ENCODE measurements around the gene LMCD1.

The LMCD1 gene

GRCh38 chr3:8529181-8529637, 27.6 kb downstream of the LMCD1 start:
- Histone ChIP-seq H3K27me3 (ENCODE audit: insufficient read depth, low read length) (peaks cover 6% of the 10 kb centered on the region; the same call in 1 of the 2 replicates), H3K27ac (ENCODE audit: low read depth, low read length, poor library complexity, severe bottlenecking) (no peak overlapping the region), H3K36me3 (ENCODE audit: insufficient read depth, low read length) (no peaks in the 10 kb centered on the region), H3K4me1 (ENCODE audit: insufficient read depth, low read length, severe bottlenecking) (no peaks in the 10 kb centered on the region), H3F3A (ENCODE audit: insufficient read depth, low read length) (no peaks in the 10 kb centered on the region), H3K79me2 (ENCODE audit: insufficient read depth, low read length) (no peaks in the 10 kb centered on the region), H3K4me3 (ENCODE audit: low read depth, low read length, poor library complexity, severe bottlenecking) (no peak overlapping the region), H2AFZ (ENCODE audit: low read length) (no peak overlapping the region), H3K4me2 (ENCODE audit: low read length) (no peak overlapping the region), H4K20me1 (ENCODE audit: insufficient read depth, low read length) (no peaks in the 10 kb centered on the region), H3K9me3 (ENCODE audit: low read length) (no peaks in the 10 kb centered on the region), H3K9me2 (ENCODE audit: low read depth, low read length) (no peaks in the 10 kb centered on the region), H3K9ac (ENCODE audit: low read length) (no peak overlapping the region)
- no peak for TF ChIP-seq EZH2 (IDR thresholded peaks at IDR 0.05; ENCODE audit: borderline replicate concordance, low read length)
- TF ChIP-seq, protein P1, sequence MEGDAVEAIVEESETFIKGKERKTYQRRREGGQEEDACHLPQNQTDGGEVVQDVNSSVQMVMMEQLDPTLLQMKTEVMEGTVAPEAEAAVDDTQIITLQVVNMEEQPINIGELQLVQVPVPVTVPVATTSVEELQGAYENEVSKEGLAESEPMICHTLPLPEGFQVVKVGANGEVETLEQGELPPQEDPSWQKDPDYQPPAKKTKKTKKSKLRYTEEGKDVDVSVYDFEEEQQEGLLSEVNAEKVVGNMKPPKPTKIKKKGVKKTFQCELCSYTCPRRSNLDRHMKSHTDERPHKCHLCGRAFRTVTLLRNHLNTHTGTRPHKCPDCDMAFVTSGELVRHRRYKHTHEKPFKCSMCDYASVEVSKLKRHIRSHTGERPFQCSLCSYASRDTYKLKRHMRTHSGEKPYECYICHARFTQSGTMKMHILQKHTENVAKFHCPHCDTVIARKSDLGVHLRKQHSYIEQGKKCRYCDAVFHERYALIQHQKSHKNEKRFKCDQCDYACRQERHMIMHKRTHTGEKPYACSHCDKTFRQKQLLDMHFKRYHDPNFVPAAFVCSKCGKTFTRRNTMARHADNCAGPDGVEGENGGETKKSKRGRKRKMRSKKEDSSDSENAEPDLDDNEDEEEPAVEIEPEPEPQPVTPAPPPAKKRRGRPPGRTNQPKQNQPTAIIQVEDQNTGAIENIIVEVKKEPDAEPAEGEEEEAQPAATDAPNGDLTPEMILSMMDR (IDR thresholded peaks at IDR 0.05; ENCODE audit: low read length): no peak

DNA sequence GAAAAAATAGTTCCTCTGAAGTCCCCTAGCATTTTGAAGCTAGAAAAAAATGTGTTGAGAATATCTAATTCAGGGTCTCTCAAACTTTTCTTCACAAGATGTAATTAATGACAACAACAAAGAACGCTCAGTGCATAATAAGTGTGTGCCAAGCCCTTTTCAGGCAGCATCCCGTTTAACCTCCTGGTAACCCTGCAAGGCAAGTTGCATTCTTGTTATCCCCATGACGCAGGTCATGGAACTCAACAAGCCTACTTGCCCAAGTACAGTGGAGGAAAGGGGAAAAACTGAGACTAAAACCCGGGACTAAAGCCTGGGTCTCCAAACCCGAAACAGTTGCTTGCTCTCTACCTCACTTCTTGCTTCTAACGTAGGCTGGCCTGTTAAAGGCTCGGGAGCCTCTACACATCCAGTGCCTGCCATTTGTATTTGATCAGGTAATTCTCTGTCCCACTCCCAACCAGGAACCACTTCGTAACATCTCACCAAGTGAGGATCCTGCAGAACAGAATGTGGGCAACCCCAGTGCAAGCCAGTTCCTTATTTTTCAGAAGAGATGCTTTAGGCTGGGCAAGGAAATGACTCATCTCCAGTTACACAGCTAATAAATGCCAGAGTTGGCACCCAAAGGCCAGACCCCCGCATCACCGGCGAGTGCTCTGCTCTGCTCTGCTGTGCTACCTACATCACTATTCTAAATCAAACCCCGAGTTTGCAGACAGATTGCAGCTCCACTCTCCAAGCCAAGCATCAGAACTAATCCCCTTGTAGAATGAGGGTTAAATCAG, 28.3 kb downstream of the LMCD1 start:
- Histone ChIP-seq H3K4me1 (ENCODE audit: insufficient read depth, low read length, severe bottlenecking) (no peaks in the 10 kb centered on the region), H3K4me2 (ENCODE audit: low read length) (no peak overlapping the region), H3K4me3 (ENCODE audit: low read depth, low read length, poor library complexity, severe bottlenecking) (no peak overlapping the region), H4K20me1 (ENCODE audit: insufficient read depth, low read length) (no peaks in the 10 kb centered on the region), H3K9me2 (ENCODE audit: low read depth, low read length) (no peaks in the 10 kb centered on the region), H3K9me3 (ENCODE audit: low read length) (no peaks in the 10 kb centered on the region), H3K27ac (ENCODE audit: low read depth, low read length, poor library complexity, severe bottlenecking) (no peak overlapping the region), H3K9ac (ENCODE audit: low read length) (no peak overlapping the region), H3K27me3 (ENCODE audit: insufficient read depth, low read length) (peaks cover 6% of the 10 kb centered on the region; the same call in 1 of the 2 replicates), H3F3A (ENCODE audit: insufficient read depth, low read length) (no peaks in the 10 kb centered on the region), H3K36me3 (ENCODE audit: insufficient read depth, low read length) (no peaks in the 10 kb centered on the region), H2AFZ (ENCODE audit: low read length) (no peak overlapping the region), H3K79me2 (ENCODE audit: insufficient read depth, low read length) (no peaks in the 10 kb centered on the region)
- TF ChIP-seq, protein P1 (IDR thresholded peaks at IDR 0.05; ENCODE audit: low read length): no peak
- no peak for TF ChIP-seq EZH2 (IDR thresholded peaks at IDR 0.05; ENCODE audit: borderline replicate concordance, low read length)

DNA sequence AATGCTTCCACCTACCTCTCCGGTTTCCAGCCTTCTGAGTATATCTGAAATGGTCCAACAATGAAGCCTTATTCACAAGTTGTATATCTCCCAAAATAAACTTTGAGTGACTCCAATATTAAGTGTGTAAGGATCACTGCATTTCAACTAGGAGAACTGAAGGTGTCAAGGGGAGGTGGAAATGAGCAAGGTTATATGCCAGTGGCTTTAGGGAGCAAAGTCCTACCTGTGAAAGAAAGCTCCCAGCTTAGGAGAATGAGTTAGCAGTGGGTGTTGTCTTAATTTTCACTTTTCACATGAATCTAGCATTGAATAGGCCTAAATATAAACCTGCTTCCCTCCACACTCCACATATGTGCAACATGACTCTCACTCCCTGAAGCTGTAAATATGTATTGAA, 29.0 kb downstream of the LMCD1 start:
- Histone ChIP-seq H3K4me2 (ENCODE audit: low read length) (no peak overlapping the region), H3K4me1 (ENCODE audit: insufficient read depth, low read length, severe bottlenecking) (no peaks in the 10 kb centered on the region), H3K9me3 (ENCODE audit: low read length) (no peaks in the 10 kb centered on the region), H4K20me1 (ENCODE audit: insufficient read depth, low read length) (no peaks in the 10 kb centered on the region), H3K36me3 (ENCODE audit: insufficient read depth, low read length) (no peaks in the 10 kb centered on the region), H3K79me2 (ENCODE audit: insufficient read depth, low read length) (no peaks in the 10 kb centered on the region), H3K4me3 (ENCODE audit: low read depth, low read length, poor library complexity, severe bottlenecking) (no peak overlapping the region), H3K27me3 (ENCODE audit: insufficient read depth, low read length) (peaks cover 6% of the 10 kb centered on the region; the same call in 1 of the 2 replicates), H3K27ac (ENCODE audit: low read depth, low read length, poor library complexity, severe bottlenecking) (no peak overlapping the region), H3F3A (ENCODE audit: insufficient read depth, low read length) (no peaks in the 10 kb centered on the region), H3K9ac (ENCODE audit: low read length) (no peak overlapping the region), H2AFZ (ENCODE audit: low read length) (no peak overlapping the region), H3K9me2 (ENCODE audit: low read depth, low read length) (no peaks in the 10 kb centered on the region)
- TF ChIP-seq, protein P1 (IDR thresholded peaks at IDR 0.05; ENCODE audit: low read length): no peak
- TF ChIP-seq EZH2 (IDR thresholded peaks at IDR 0.05; ENCODE audit: borderline replicate concordance, low read length): no peak
